Embryonic facial prominence (tissue), 1 donor: ENCODE data around the gene ARID1A.
"Not testable (repeated sequence)": the region's sequence is repeated elsewhere in the genome, so short reads cannot be mapped to it uniquely, and the experiment has no call there.

Source experiments
- DNase-seq: peaks from one replicate; pipeline ENCODE4 v3.0.0-alpha.2; 2016; ENCODE audit errors: extremely low spot score

The ARID1A gene

GRCh38 chr1:26697978-26698849 lies 2.4 kb downstream of the ARID1A start:
- peak; percentile 91 for DNase-seq

GRCh38 chr1:26700711-26701110 lies 4.9 kb downstream of the ARID1A start:
- DNase-seq = no peak

GRCh38 chr1:26701266-26701994 lies 5.6 kb downstream of the ARID1A start:
- DNase-seq = no peak

- no peak for DNase-seq
These were observed 6.3 kb downstream of the ARID1A start for GRCh38 chr1:26701995-26702679.

- no peak for DNase-seq
These were observed 6.8 kb downstream of the ARID1A start for GRCh38 chr1:26702680-26703038.

GRCh38 chr1:26703478-26703877 lies 7.7 kb downstream of the ARID1A start:
- no peak for DNase-seq

- no peak for DNase-seq
These were observed 8.8 kb downstream of the ARID1A start for GRCh38 chr1:26704629-26705028.

- DNase-seq = not testable (repeated sequence)
These were observed 9.4 kb downstream of the ARID1A start for GRCh38 chr1:26705227-26705626.

- no peak for DNase-seq
These were observed 10.0 kb downstream of the ARID1A start for GRCh38 chr1:26705788-26706311.

- DNase-seq = no peak
These were observed 10.5 kb downstream of the ARID1A start for GRCh38 chr1:26706315-26706714.

- no peak for DNase-seq
These were observed 15.0 kb downstream of the ARID1A start for GRCh38 chr1:26710811-26711210.

- DNase-seq = no peak
These were observed 16.0 kb downstream of the ARID1A start for GRCh38 chr1:26711777-26712176.

GRCh38 chr1:26717017-26717491 lies 21.2 kb downstream of the ARID1A start:
- DNase-seq = no peak

GRCh38 chr1:26719205-26719604 lies 23.4 kb downstream of the ARID1A start:
- DNase-seq = no peak

- DNase-seq = no peak
These were observed 26.0 kb downstream of the ARID1A start for GRCh38 chr1:26721669-26722355.

GRCh38 chr1:26723013-26723991 lies 27.5 kb downstream of the ARID1A start:
- peak; percentile 97 for DNase-seq

- no peak for DNase-seq
These were observed 28.3 kb downstream of the ARID1A start for GRCh38 chr1:26724118-26724517.

- no peak for DNase-seq
These were observed 29.1 kb downstream of the ARID1A start for GRCh38 chr1:26724926-26725325.

GRCh38 chr1:26725904-26726303 lies 30.1 kb downstream of the ARID1A start:
- not testable (repeated sequence) for DNase-seq

- DNase-seq = no peak
These were observed 31.0 kb downstream of the ARID1A start for GRCh38 chr1:26726784-26727183.
